Measurements from ENCODE around the gene ARSH. TPM values are rescaled to one million over a fixed set of nuclear protein-coding genes. Genes with fewer than 3 reads are reported as not detected.
"Not testable (repeated sequence)": the region's sequence is repeated elsewhere in the genome, so short reads cannot be mapped to it uniquely, and the experiment has no call there.

ARSH gene
- not detected for total RNA-seq
- long read RNA-seq = 0 reads

DNA sequence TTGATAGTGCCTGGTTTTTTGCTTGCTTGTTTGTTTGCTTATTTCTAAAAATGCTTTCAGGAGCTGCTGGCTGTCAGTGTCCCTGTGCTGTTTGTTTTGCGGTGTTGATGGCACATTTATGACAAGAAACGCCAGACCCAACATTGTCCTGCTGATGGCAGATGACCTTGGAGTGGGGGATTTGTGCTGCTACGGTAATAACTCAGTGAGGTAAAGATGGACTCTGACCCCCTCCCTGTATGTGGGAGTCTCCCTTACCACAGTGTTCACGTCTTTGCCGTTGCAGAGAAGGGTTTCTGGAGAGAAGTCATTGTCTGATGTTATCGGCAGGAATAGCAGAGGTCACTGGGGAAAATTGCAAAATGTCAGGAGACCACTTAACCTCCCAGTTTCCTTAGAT is at the start of gene ARSH:
ARSH (plus strand) TSS at position 52 of the 400 bp plus-strand sequence; CDS start at position 119, 67 bp downstream.
- no peak for DNase-seq (ENCODE audit: low spot score)
- intact Hi-C loops (cut with DNase I) = no loop called here

DNA sequence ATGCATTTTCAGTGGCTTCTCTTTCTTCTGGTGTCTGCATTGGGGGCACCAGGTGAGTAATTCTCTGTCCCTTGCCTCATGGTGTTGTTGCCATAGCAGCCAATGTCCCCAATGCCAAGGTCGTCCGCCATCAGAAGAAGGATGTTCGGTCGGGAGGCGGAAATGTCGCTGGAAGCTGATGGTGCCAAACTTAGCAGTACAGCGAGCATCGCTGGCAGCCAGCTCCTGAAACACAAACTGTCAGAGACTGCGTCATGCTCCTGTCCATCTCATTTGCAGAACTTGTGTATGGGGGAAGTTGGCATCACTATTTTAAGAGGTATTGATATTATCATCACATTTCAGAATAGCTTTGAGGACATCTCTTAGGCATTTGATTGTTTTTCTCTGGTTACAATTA is 48.1 kb upstream of the ARSH start:
- intact Hi-C loops (cut with DNase I) = no loop called here
- DNase-seq (ENCODE audit: low spot score) = no peak

DNA sequence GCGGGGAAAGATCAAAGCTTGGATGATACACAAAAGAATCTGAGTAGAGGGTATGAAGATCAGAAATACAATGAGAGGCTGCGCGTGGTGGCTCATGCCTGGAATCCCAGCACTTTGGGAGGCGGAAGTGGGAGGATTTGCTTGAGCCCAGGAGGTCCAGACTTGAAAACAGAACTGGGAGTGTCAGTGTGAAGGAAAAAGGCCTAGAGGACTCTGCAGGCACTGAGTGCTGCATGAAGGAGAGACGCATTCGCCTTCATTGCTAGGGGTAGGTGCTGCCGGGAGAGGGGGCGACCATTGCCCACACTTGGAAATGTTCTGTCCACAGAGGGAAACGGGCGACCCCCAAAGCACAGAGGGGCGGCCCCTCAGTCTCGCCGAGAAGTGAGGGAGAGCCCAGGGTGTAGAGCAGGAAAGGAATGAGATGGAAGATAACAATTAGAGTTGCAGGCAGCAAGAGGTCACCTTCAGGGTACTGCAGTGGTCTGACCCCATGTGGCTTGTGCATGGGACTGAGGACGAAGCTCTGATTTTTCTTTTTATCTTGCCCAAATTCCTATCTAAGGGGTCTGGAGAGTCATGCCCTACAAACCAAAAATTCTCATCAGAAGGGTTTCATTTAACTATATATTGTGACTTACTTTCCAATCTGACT is 45.4 kb upstream of the ARSH start:
- no peak for DNase-seq (ENCODE audit: low spot score)
- intact Hi-C loops (cut with DNase I) = no loop called here

- intact Hi-C loops (cut with DNase I) = no loop called here
- DNase-seq (ENCODE audit: low spot score) = no peak
Measured at GRCh38 chrX:2962381-2962780, 44.0 kb upstream of the ARSH start.

GRCh38 chrX:2963449-2963848 is 42.9 kb upstream of the ARSH start:
- intact Hi-C loops (cut with DNase I) = not testable (repeated sequence)

DNA sequence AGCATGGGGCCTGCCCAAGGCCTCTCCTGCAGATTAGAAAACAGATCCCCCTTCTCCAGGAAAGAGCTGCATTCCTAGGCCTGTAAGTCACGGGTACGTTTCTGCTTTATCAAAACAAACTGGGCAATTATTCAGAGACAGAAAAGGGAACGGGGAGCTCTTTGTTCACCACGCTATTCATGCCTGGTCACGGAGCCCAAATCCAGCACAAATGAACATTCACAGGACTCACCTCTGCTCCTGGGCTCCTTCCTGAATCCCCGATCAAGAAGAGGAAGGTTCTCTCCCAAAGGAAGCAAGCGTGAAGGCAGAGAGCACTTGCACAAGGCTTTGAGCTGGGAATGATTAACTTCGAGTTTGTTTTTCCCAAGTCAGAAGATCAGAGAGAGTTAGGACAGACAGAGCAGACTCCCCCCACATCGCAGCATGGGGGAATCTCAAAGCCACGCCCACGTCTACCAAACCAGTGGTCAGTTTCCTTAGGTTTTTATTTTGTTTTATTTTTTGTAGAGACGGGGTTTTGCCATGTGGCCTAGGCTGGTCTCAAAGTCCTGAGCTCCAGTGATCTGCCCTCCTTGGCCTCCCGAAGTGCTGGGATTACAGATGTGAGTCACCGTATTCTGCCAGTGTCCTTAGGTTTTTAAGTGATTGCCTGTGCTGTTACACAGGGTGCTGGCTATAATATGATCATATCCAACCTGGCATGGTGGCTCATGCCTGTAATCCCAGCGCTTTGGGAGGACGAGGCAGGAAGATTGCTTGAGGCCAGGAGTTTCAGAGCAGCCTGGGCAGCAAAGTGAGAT is 42.2 kb upstream of the ARSH start:
- intact Hi-C loops (cut with DNase I); DNase-seq (ENCODE audit: low spot score): not testable (repeated sequence)

More at GRCh38 chrX:2963449-2963848, 42.9 kb upstream of the ARSH start:
- DNase-seq (ENCODE audit: low spot score) = not testable (repeated sequence)

- no peak for DNase-seq (ENCODE audit: low spot score)
- intact Hi-C loops (cut with DNase I) = no loop called here
Measured at GRCh38 chrX:2965965-2966364, 40.4 kb upstream of the ARSH start.

- no peak for DNase-seq (ENCODE audit: low spot score)
- intact Hi-C loops (cut with DNase I) = no loop called here
Measured at GRCh38 chrX:2967012-2967411, 39.3 kb upstream of the ARSH start.

- no peak for DNase-seq (ENCODE audit: low spot score)
- intact Hi-C loops (cut with DNase I) = no loop called here
Measured at GRCh38 chrX:2967584-2967983, 38.8 kb upstream of the ARSH start.

DNA sequence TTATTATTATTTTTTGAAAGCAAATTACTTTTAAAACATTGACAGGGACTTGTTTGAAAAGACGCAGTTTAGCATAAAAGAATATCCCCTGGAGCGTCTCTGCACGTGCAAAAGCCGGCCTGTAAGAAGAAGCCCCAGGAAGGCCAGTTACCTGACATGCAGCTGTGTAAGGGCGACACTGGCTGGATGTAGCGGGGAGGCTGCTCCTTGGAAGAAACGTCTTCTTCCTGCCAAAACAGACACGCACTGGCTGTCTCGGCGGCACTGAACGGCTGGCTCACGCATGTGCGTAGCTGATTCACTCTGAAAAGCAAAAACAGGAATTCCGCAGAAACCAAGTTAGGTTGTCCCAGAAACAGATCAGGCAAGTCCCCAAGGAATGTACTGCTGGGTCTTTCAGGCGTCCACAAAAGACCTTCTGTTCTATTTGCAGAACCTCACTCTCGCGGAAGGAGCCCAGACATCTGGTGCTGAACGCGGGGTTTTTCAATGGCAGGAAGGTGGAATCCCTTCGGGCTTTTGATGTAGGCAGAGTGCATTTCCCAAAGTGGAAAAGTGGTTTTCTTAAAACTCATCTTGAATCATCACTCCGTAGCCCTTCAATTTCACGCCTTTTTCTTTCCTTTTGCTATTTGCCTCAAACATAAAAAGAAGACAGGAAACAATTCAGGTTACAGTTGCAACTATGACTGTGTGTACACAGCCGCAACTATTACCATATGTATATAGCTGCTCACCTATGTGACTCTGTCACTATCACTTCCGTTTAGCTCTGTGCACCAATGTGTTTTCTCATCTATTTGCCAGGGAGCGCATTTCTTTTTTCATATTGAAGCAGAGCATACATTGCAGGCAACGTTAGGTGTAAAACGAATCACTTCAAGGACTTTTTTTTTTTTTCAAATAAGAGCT is 38.1 kb upstream of the ARSH start:
- no peak for DNase-seq (ENCODE audit: low spot score)
- intact Hi-C loops (cut with DNase I) = no loop called here

DNA sequence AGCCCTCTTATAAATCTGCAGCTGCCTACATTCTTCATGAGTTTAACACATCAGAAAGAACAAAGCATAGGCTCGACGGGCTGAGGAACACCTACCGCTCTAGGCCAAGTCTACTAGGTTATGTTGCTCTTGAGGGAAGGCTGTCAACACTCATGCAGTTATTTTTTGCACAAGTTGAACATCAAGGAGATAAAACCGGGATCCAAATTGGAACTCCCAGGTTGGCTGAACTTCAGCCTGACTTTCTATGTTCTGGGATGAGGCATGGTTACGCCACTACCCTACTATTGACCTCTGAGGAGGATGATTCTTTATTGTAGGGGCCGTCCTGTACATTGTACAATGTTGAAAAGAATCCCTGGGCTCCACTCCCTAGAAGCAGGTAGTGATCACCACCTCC is 37.3 kb upstream of the ARSH start:
- intact Hi-C loops (cut with DNase I) = no loop called here
- no peak for DNase-seq (ENCODE audit: low spot score)

- no peak for DNase-seq (ENCODE audit: low spot score)
- intact Hi-C loops (cut with DNase I) = no loop called here
Measured at GRCh38 chrX:2972391-2972790, 34.0 kb upstream of the ARSH start.

DNA sequence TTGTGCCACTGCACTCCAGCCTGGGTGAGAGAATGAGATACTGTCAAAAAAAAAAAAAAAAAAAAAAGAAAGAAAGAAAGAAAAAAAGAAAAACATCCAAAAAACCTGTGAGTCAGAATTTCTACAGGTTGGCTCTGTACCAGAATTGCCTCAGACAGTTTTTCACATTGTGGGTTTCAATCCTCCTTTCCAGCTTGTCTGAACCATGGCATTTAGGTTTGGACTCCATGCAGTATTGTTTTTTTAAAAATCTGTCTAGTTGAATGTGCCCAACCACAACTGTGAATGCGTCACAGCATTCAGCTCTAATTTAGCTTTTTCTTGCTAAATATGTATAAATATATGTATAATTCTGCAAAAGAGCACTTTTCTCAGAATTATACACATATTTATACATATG is 31.4 kb upstream of the ARSH start:
- no peak for DNase-seq (ENCODE audit: low spot score)
- intact Hi-C loops (cut with DNase I) = no loop called here

DNA sequence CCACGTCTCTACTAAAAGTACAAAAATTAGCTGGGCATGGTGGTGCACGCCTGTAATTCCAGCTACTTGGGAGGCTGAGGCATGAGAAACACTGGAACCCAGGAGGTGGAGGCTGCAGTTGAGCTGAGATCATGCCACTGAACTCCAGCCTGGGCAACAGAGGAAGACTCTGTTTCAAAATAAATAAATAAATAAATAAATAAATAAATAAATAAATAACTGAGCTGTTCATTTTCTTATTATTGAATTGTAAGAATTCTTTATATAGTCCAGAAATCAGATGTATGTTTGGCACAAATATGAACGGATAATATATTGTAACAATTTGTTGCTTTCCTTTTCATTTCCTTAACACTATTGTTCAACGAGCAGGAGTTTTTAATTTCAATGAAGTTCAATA is 27.7 kb upstream of the ARSH start:
- not testable (repeated sequence) for DNase-seq (ENCODE audit: low spot score)

DNA sequence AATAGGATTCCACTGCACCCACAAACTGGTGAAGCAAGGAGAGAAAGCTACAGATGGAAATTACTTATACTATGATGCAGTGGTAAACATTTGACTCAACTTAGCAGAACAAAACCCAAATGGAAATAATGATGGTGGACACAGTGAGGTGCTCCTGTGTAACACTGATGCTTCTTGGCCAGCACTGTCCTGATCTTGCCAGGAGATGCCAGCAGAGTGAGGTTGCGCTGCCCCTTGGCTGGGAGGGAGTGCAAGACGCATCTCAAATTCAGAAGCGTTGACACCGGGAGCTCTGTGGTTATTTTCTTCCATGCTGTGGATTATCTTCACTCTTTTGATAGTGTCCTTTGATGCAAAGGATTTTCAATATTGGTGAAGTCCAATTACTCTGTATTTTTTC is 22.0 kb upstream of the ARSH start:
- no peak for DNase-seq (ENCODE audit: low spot score)
- intact Hi-C loops (cut with DNase I) = no loop called here

More for the DNA sequence above, 27.7 kb upstream of the ARSH start:
- intact Hi-C loops (cut with DNase I) = not testable (repeated sequence)

- intact Hi-C loops (cut with DNase I) = no loop called here
- DNase-seq (ENCODE audit: low spot score) = no peak
Measured at GRCh38 chrX:2989565-2989964, 16.8 kb upstream of the ARSH start.

DNA sequence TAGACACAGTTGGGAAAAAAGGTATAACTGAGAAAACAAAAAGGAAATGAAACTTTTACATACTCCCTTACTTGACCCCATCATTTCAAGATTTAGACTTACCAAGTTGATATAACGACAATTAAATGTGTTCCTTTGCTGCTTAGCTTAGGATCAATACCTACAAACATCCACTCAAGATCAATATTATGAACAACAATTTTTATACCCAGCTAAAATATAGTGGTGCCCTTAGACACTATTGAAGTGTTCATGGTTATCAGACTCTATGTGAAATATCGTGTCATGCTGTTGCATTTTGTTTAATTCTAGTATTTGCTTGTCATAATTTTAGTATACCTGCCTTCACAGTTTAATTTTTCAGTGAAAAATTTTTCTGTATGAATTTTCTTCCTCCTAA is 4.2 kb downstream of the ARSH start:
- no peak for DNase-seq (ENCODE audit: low spot score)
- intact Hi-C loops (cut with DNase I) = no loop called here

DNA sequence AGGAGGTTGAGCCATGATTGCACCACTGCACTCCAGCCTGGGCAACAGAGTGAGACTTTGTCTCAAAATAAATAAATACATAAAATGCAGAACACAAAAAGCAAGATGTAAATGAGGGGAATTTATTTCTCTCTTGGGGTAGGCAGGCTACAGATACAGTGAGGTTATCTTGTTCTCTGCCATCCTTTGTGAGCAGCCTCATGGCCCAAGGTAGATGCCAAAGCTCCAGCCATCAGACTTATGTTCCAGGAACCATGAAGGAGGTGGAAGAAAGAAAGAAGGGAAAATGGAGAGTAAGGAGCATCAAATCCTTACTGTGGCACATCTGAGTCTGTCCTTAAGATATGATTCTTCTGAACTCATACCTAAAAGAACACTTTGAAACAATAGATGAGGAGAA is 11.1 kb downstream of the ARSH start:
- DNase-seq (ENCODE audit: low spot score) = no peak
- intact Hi-C loops (cut with DNase I) = no loop called here

DNA sequence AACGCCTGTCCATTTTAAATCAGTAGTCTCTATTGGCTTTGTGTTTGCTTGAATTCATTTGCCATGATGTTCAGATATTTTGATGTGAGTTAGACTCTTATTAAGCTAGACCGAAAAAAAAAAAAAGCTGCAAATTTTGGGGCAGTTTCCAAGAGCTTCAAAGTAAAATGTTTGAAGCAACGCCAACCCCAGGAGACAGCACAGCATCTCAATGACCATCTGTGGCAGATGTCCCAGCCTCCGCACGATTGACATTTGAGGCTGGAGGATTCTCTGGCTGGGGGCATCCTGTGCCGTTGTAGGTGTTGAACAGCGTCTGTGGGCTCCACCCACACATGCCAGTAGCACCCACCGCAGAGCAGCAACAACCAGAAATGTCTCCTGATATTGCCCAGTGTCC is 17.8 kb downstream of the ARSH start:
- DNase-seq (ENCODE audit: low spot score) = no peak
- intact Hi-C loops (cut with DNase I) = no loop called here

Data from cardiac septum (tissue), 1 donor.